GM11168 (cell line): ENCODE measurements around the gene NEK6.

Source experiments
- in situ Hi-C: fragments of 300-500 bp; cut with MboI; formaldehyde crosslinking; loops from one replicate; pipeline ENCODE4 v1.12.0; 2022; ENCODE audit warnings: low sequenced_read_pairs; ENCODE audit not compliant: unreplicated experiment

The NEK6 gene

DNA sequence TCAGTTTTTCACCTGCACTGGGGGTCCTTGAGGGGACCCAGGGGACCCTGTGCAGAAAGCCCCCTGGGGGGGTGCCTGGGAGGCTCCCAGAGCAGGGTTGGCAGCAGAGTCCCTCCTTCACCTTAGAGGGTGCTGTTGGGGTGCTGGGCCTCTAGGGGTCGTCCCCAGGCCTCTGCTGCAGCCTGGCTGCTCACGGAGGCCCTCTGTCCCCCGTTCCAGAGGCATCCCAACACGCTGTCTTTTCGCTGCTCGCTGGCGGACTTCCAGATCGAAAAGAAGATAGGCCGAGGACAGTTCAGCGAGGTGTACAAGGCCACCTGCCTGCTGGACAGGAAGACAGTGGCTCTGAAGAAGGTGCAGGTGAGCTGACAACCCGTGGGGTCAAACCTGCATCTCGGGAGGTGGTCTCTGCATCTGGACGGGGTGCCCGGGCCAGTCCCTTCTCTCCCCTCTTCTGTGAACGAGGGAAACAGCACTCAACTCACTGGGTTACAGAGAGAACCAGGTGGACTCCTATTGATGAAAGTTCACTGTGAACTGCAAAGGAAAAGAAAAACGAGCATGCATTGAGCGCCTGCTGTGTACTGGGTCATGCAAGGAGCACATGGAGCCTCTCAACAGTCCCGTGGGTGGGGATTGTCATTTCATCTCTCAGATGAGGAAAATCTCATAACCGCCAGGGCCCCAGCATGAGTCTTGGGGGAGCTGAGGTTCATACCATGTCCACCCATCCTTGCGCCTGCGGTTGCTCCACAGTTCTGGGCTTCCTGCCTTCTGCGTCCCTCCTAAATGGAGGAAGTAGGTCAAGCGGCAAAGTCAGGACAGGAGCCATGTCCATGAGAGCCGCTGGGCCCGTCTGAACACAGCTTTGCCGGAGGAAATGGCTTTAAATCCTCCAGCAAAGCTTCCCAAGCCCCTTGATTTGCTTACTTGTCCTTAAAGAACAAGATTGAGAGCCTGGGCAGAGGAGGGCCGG is 54.8 kb downstream of the NEK6 start:
- in situ Hi-C loops = no loop called here

DNA sequence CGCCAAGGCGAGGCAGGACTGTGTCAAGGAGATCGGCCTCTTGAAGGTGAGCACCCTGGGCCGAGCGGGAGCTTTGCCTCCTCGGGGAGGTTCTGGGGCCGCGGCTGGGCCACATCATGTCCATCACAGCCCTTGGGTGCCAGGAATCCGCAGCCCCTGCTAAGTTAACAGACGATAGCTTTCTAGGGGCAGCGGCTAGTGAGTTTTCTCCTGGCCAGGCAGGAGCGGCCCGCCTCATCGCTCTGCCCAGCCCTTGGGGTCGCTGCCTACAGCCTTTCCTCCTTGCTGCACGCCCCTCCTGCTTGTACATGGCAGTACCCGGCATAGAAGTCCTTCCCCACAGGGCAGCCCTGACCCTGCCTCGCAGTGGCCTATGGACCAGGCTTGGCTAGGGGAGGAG is 56.2 kb downstream of the NEK6 start:
- in situ Hi-C loops = no loop called here

DNA sequence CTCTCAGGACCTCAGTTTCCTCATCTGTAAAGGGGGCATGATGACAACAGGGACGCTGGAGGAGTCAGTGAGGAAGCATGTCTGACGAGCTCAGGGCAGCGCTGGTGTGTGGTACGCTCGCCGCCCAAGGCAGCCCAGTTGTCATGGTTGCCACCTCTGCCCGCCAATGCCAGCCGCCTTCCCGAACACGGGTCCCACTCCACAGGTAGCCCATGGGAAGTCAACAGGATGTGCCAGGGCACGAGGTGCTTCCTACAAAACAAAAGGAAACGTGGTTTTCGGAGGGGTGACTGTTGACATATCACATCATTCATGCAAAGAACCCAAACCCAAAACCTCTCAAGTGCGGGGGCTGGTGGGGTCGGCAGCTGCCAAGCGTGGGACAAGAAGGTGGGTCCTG is 58.1 kb downstream of the NEK6 start:
- in situ Hi-C loops = no loop called here

- in situ Hi-C loops = no loop called here
Measured at GRCh38 chr9:124320062-124320973, 62.6 kb downstream of the NEK6 start.

DNA sequence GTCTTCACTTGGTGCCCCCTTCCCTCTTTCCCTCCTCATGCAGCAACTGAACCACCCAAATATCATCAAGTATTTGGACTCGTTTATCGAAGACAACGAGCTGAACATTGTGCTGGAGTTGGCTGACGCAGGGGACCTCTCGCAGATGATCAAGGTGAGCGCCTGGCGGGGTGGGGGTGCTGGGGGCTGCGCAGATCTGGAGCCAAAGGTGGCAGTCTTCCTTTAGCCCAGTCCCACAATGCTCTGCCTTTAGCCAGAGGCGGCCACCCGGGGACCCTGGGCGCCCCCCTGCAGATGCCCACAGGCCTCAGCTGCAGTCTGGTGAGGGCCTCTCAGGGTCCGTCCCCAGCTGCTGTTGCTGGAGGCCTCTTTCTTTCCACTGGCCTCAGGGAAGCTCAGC is 63.7 kb downstream of the NEK6 start:
- in situ Hi-C loops = no loop called here

GRCh38 chr9:124321935-124322334 is 64.2 kb downstream of the NEK6 start:
- in situ Hi-C loops = no loop called here

- in situ Hi-C loops = no loop called here
Measured at GRCh38 chr9:124322618-124323432, 65.1 kb downstream of the NEK6 start.

DNA sequence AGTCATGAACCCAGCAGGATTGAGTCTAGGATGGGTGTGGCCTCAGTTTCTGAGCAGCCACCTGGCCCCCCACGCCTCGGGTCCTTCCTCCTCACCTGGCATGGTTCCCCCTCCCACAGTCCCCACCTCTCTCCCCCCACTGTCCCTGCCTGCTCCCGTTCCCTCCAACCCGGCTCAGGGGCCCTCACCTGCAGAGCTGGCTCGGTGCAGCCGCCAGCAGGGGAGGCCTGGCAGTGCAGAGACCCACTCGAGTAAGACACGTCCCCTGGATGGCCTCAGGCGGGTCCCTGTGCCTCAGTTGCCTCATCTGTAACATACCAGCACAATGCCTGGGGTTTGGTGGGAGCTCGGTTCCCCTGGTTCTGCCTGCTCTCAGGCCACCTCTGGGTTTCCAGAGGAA is 66.2 kb downstream of the NEK6 start:
- in situ Hi-C loops = no loop called here

GRCh38 chr9:124325816-124326215 is 68.1 kb downstream of the NEK6 start:
- in situ Hi-C loops = no loop called here

- in situ Hi-C loops = no loop called here
Measured at GRCh38 chr9:124326378-124326777, 68.6 kb downstream of the NEK6 start.

DNA sequence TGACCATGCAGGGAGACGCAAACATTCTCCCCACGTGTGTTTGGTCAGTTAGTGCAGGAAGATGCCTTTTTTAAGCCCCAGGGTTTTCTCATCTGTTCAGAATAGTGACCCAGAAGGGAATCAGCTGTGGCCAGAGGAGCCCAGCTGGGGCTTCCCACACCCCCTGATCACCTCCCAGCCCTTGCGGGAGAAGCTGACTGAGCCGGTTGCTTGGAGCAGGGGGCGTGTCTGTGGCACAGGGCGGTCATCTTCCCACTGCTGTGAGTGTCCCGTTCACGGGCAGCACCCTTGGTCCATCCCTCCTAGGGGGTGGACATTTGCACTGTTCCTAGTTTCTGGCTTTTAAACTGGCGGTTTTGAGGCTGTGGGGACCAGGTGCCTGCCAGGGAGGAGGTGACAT is 69.7 kb downstream of the NEK6 start:
- in situ Hi-C loops = no loop called here

DNA sequence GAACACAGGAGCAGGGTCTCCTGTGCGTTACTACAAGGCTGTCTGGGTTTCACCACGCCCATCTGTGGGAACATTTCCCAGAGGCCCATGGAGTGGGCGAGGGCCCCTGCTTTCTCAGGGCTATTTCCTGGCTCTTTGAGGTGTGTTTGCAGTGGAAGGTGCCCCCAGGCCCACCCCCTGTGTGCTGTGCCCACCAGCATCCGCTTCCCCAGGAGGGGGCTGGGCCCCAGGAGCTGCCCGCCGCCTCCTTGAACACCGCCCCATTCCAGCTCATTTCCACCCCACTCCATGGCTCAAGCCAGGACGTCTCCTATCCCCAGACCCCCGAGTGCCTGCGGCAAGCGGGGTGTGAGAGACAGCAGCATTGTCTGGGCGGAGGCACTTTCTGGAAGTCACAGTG is 70.5 kb downstream of the NEK6 start:
- in situ Hi-C loops = no loop called here

DNA sequence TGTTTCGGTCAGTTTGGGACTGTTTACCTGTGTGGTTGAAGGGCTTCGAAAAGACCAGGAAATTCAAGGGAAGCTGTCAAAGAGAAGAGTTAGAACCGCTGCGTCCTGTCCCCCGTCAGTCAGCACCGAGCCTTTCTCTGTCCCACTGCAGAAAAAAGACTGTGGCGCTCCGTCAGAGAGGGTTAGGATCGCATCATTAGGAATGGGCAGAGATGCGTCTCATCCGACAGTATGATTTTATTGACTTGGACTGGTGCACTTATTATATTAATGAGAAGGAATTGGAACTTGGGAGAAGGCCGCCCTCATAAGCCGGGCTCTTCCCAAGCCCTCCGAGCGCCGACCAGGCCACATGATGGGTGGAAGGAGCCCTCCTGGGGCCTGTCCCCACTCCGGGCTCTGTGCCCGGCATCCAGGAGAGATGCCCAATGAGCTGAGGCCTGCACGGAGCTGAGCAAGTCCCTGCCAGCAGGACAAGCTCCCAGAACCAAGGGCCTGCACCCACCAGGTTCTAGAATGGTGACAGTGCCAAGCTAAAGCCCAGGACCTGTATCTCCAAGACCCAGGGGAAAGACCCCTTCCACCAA is 71.5 kb downstream of the NEK6 start:
- in situ Hi-C loops = no loop called here

DNA sequence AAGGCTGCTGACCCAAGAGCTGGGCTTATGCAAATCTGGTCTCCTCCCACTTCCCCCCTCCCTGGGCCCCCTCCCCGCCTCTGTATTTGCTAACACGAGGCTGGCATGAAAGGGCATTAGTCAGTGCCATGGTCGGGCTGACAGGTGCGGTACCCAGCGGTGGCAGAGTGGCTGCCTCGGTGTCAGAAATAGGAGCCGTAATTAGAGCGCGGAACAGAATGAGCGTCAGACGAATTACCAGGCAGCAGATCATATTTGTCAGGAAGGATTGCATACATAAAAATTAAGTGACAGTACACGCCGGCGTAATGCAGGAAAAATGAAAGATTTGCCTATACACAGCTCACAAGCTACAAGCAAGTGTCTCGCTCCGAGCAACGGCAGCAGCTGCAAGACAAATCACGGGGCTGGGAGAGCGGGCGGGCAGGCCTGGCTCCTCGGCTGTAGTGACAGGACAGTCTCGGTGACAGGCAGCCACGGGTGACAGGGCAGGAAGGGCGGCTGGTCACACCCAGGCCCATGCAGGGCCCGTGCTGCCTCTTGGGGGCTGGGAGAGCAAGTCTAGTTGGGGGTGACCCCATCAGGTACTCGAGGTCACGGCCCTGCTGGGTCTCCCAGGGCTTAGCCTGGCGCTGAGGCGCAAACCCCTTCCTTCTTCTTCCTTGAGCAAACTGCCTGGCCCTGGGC is 72.4 kb downstream of the NEK6 start:
- in situ Hi-C loops = no loop called here

DNA sequence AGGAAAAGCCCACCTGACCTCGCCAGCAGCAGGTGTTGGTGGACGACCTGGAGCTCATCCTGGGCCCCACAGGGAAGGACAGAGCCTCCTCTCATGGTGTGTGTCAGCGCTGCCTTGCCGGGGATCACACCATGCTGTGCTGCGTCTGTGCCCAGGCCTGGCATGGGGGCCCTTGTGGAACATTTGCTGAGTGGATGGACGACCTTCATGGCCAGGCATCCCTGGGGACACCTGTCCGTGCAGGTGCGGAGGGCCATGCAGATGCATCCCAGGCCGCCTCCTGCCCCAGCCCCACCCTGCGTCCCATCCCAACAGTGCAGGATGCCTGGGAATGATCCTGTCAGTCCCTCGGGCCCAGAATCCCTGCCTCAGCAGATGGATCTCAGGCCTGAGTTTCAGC is 73.8 kb downstream of the NEK6 start:
- in situ Hi-C loops = no loop called here

DNA sequence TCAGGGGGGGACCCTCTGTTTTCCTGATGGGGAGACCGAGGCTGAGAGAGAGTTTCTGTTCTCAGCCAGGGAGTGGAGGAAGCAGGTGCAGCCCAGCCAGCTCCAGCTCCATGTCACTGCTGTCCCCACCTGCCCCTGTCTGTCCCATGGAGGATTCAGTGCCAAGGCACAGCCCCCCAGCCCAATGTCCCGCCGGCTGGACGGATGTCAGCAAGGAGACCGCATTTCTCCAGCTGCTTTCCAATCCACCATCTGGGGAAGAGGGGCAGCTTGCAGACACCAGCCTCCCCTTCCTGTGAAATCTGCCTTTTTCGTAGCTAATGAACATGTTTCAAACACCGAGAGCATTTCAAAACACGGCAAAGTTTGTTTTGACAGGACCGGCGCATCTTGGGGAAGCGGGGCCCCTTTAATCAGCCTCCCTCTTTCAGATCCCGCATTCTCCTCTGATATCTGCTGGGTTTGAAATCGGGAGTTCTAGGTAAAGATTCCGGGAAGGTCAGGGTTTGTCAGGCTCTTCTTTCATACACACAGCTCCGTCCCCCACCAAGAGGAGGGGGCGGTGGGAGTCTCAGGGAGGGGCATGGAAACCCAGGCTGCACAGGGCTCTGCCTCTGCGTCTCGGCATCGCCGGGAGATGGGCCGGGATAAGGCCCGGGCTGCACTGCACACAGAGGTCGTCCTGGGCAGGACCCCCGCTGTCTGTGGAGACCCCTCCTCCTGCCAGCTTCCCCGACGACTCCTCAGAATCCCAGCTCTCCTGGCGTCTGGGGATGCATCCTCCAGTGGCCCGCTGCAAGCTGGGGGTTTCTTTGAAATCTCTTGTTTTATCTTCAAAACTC is 74.8 kb downstream of the NEK6 start:
- in situ Hi-C loops = no loop called here

GRCh38 chr9:124333203-124333579 is 75.4 kb downstream of the NEK6 start:
- in situ Hi-C loops = no loop called here

GRCh38 chr9:124334568-124335319 is 77.0 kb downstream of the NEK6 start:
- in situ Hi-C loops = no loop called here
